IPS-NIHi7 (cell line): Measurements from ENCODE around the gene LONRF3.

ENCODE experiments used
- DNase-seq: peaks from one replicate; pipeline ENCODE4 v3.0.0; 2012; ENCODE audit warnings: mixed read lengths; ENCODE audit errors: extremely low spot score

The LONRF3 gene

DNA sequence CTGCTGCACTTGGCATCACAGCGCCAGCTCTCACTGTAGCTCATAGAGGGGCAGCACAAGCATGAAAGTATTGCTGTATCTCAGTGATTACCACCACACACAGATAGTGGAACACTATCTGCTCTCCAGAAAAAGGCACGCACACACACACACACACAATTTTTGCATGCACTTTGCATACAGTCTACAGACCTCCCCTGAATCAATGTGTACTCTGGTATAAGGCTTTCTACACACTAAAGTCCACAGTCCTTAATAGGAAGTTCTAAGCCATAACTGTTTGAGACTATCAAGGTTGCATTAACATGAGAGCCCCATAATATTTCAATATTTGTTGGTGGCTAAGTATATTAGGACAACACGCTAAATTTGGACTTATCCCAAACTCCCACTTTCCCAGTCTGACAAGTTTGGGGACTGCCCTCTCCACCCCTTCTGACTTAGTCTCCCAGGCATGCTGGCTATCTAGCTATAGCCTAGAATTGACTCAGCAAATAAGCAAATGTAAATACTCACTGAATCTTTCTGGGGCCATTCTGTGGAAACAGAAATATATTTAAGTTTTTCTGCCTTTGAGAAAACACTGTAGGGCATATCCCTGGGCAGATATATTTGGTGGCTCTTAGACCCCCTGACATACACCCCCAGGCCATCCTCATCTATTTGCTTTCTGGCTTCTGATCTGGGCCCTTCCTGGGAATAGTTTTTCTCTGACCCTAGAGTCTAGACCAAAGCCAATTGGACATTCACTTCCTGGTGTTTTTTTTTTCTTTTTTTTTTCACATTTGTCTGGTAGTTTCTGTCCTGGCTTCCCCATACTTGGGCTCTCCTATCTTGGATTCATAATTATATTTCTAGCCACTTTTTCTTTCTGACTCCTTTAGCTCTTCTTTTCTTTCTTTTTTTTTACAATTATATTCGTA is 62.0 kb downstream of the LONRF3 start:
- no peak for DNase-seq

DNA sequence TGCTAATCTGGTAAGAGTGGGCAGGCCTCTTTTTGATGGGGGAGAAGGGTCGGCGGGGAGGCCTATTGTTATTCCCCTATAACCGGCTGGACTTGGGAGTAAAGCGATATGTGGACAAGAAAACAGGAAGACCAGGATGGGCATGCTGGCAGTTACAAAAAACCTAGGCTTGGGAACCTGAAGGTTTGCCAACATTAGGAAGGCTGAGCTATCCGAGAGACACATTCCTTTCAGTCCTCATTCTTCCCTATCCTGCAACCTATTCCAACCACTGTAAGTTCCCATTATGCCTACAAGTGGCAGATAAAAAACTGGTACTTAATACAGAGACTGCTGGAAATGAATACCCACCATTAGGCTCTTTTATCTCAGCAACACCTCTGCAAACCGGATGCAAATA is 66.0 kb downstream of the LONRF3 start:
- DNase-seq = no peak

GRCh38 chrX:119041175-119041574 is 66.8 kb downstream of the LONRF3 start:
- DNase-seq = peak; percentile 11

DNA sequence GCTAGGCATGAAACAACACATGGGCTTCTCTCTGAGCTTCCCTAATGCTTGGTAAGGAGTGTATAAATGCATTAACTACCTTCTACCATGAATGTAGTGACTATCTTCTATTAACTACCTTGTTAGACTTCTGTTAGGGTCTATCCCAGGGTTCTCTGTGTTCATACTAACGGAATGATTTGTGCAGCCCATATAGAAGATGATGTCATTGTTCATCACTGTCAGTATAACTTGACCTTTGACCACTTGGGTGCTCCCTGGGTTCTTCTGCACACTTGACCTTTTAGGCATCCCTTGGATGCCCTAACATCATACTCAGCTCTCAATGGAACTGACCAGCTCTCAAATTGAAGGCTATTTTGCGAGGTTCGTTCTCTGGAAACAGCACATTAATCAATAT is 67.6 kb downstream of the LONRF3 start:
- DNase-seq = no peak

- no peak for DNase-seq
These were observed 68.6 kb downstream of the LONRF3 start for GRCh38 chrX:119042996-119043395.

- no peak for DNase-seq
These were observed 71.5 kb downstream of the LONRF3 start for GRCh38 chrX:119045884-119046283.

DNA sequence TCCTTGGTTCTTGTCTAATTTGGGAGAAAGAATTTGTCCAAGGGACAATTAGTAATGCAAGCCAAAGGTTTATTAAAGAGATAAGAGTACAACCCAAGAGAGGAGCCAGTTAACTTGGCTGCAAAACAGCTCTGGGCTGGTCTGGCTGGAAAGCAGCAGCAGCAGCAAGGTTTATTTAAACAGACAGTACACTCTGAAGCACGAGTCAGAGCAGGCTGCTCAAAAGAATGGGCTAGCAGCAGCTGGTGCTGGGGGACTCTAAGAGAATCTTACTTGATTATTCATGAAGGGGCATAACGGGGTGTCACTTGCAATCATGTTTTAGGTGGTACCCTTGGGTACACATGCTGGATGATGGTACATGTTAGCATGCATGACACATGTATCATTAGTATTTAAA is 81.3 kb downstream of the LONRF3 start:
- DNase-seq = no peak

DNA sequence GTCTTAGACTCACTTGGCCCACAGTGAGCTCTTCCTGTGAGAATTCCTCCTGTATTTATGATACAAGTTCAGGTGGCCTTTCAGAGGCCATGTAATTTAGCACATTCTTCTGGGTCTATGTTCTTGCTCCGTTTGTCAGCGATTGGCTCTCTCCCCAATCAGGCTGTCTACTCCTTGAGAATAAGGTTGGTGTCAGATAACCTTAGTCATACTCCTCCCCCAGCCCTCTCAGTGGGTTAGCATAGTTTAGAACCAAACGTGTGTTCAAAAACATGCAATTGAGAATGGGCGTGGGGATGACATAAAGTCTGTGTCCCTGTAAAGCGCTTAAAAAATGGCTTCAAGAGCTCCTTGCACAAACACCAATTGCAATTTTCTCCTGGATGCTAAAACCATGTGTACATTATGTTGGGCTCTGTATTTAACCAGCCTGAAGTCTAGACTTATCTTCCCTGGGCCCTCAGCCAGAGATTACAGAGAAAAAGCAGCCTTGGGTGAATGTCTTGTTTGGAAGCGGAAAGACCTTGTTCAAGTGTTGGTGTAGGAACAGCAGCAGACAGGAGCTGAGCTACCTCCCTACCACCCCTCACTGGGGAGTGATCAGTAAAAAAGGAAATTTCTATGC is 88.4 kb downstream of the LONRF3 start:
- peak; percentile 16 for DNase-seq

DNA sequence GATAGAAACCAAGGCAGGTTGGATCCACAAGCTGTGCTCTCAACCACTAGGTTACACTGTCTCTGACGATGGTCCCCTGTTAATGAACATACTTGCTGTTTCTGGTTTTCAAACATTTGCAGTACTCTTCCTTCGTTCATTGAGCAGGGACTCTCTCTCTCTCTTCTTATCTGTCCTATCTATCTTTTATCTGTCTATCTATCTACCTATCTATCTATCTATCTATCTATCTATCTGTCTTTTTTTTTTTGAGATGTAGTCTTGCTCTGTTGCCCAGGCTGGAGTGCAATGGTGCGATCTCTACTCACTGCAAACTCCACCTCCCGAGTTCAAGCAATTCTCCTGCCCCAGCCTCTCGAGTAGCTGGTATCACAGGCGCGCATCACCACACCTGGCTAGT is 89.0 kb downstream of the LONRF3 start:
- DNase-seq = no peak

DNA sequence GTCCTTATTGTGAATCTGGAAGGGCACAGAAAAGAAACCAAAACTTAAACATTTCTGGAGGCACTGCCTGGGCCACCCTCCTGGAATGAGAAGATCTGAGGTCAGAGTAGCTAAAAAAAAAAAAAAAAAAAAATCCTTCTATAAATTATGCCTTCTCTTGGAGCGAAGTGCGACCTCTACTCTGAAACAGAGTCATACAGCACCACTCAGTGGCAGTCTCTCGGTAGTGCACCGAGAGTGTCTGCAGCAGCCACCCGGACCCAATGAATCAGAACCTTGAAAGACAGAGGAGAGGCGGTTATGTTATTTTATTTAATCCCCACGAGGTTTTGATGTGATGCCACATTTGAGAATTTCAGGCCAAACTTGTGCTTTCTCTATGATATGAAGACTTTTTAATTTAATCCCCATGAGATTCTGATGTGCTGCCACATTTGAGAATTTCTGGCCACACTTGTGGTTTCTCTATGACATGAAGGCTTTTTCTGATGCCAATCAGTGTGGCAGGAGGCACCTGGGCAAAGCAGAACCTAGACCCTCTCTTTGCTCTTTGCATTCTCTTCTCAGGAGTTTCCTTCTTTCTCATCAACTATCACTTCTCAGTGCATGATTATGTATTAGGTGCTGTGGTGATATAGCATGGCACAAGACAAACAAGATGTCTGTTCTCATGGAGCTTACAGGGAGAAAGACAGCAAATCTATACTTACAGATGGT is 92.8 kb downstream of the LONRF3 start:
- DNase-seq = peak; percentile 62
